Right lobe of liver (tissue), 4 donors: ENCODE measurements around the gene CCNK.

ENCODE experiments used
- CTCF ChIP-seq, 4 donors: fragments of 200-600 bp in 3 of 4; fragments of 450-650 bp in 1 of 4; IDR thresholded peaks; one replicate each; pipeline versions ENCODE4 v1.5.1 to v1.8.0; 2016 to 2022; ENCODE audit warnings: antibody characterized with exemption in 4 of 4, mild to moderate bottlenecking in 2 of 4
- POLR2A ChIP-seq: fragments of 450-650 bp; IDR thresholded peaks from one replicate; pipeline ENCODE4 v1.6.1; 2017; ENCODE audit warnings: antibody characterized with exemption, mild to moderate bottlenecking
- donor health status: DM: no; HTN: no; CAD: no.
- donor health status: DM: no; HTN: no; CAD: no.
- donor health status: DM: no; HTN: yes; CAD: no.

- TF ChIP-seq CTCF (IDR thresholded peaks at IDR 0.05) (no peak), POLR2A (no peak)
These were observed 15.9 kb upstream of the CCNK start for GRCh38 chr14:99465288-99465687.
